GM23248 (cell line): Measurements from ENCODE around the gene SETBP1.

Experiments
- EZH2 ChIP-seq: fragments of 200-600 bp; sonication (generic); IDR thresholded peaks from 2 replicates; pipeline ENCODE4 v1.6.1; 2018; ENCODE audit warnings: antibody characterized with exemption, mild to moderate bottlenecking; ENCODE audit not compliant: insufficient read depth, poor library complexity, severe bottlenecking
- EZH2phosphoT487 ChIP-seq: fragments of 200-600 bp; sonication (generic); IDR thresholded peaks from 2 replicates; pipeline ENCODE4 v1.6.1; 2018; ENCODE audit warnings: antibody characterized with exemption, moderate library complexity, mild to moderate bottlenecking, low read depth; ENCODE audit not compliant: insufficient read depth

DNA sequence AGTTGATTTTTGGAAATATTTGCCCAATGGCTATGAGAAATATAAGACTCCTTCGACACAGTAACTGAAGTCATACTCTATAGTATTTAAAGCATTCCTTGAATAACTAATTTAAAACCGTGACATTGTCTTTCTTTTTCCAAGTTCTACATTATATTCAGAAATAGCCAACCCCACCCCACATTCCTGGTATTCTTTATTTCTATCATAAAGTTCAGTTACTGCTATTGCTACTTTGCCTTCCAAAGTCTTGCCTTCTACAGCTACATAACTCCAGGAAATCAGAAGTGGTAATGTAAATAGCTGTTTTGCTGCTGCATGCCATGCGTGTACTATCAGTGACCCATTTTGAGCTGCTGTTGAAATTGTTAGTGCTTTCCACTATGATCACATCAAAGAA is 45.1 kb upstream of the SETBP1 start:
- TF ChIP-seq EZH2 = no peak
- TF ChIP-seq EZH2phosphoT487 = no peak
